GM18870 (cell line): Measurements from ENCODE around the gene NRM.
A peak's percentile ranks its signal among the peaks of the same experiment; 100 is the strongest.
"Not testable (repeated sequence)": the region's sequence is repeated elsewhere in the genome, so short reads cannot be mapped to it uniquely, and the experiment has no call there.

ENCODE experiments used
- ATAC-seq: cut with Tn5 transposase; IDR thresholded peaks from one replicate; pipeline ENCODE4 v1.9.1; 2021; ENCODE audit warnings: moderate library complexity; ENCODE audit not compliant: unreplicated experiment

Gene NRM

GRCh38 chr6:30720738-30721197, 30.0 kb upstream of the NRM start:
- no peak for ATAC-seq

- peak; percentile 25 for ATAC-seq
These were observed 29.3 kb upstream of the NRM start, which contains the start of gene TUBB for GRCh38 chr6:30719791-30720737. Gene TUBB, plus strand, starts transcription at chr6:30720352. Its CDS starts 155 bp downstream, at chr6:30720507.

GRCh38 chr6:30719356-30719755, 28.6 kb upstream of the NRM start:
- no peak for ATAC-seq

- not testable (repeated sequence) for ATAC-seq
These were observed 27.3 kb upstream of the NRM start for GRCh38 chr6:30717845-30718720.

- ATAC-seq, result peak; percentile 72
These were observed 26.5 kb upstream of the NRM start, which contains the start of gene MDC1 for GRCh38 chr6:30717129-30717844. Gene MDC1, minus strand, starts transcription at chr6:30717281. Its CDS starts 2,106 bp downstream, at chr6:30715175.

GRCh38 chr6:30716879-30717128, 26.0 kb upstream of the NRM start:
- ATAC-seq, result no peak

- ATAC-seq, result no peak
These were observed 23.5 kb upstream of the NRM start for GRCh38 chr6:30714263-30714662.

GRCh38 chr6:30712441-30712945, 21.7 kb upstream of the NRM start:
- ATAC-seq, result no peak

GRCh38 chr6:30711758-30712380, 21.1 kb upstream of the NRM start:
- no peak for ATAC-seq

- no peak for ATAC-seq
These were observed 18.5 kb upstream of the NRM start for GRCh38 chr6:30709101-30709868.

- no peak for ATAC-seq
These were observed 16.6 kb upstream of the NRM start for GRCh38 chr6:30707281-30707850.

GRCh38 chr6:30705620-30706019, 14.8 kb upstream of the NRM start:
- ATAC-seq, result no peak

GRCh38 chr6:30703821-30704220, 13.0 kb upstream of the NRM start:
- ATAC-seq, result no peak

GRCh38 chr6:30703011-30703410, 12.2 kb upstream of the NRM start:
- no peak for ATAC-seq

GRCh38 chr6:30700340-30700739, 9.6 kb upstream of the NRM start:
- no peak for ATAC-seq

- no peak for ATAC-seq
These were observed 5.6 kb upstream of the NRM start for GRCh38 chr6:30696432-30696831.

GRCh38 chr6:30691208-30691847, 544 bp upstream of the NRM start:
- no peak for ATAC-seq

GRCh38 chr6:30689985-30690384, 799 bp downstream of the NRM start:
- no peak for ATAC-seq
